ENCODE results near the gene PLEKHF1. TPM values are rescaled to one million over a fixed set of nuclear protein-coding genes. Genes with fewer than 3 reads are reported as not detected.
"Not testable (repeated sequence)": the region's sequence is repeated elsewhere in the genome, so short reads cannot be mapped to it uniquely, and the experiment has no call there.

The PLEKHF1 gene
- total RNA-seq, 2 experiments from 2014 or later, result 42.4 to 64.1 TPM

DNA sequence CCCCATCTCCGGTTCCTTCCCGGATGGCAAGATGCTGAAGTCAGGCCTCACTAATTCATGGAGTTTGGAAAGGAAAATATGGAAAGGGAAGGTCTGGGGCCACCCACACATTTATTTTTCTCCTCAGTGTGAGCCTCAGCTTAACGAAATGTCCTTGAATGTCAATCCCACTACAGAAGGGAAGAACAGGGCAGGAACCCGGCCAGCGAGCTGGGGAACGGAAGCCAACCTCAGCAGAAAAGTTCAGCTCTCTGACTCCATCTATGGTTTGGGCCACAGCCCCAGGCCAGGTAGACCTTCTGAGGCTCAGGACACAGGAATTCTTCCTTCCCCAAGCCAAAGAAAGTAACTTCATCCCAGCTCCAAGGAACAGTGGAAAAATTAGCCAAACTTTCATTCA is 41.4 kb downstream of the PLEKHF1 start:
- Mint-ChIP-seq H3K4me3 (no peak overlapping the region), H3K9me3 (ENCODE audit: low read depth) (no peaks in the 10 kb centered on the region), H3K27me3 (no peaks in the 10 kb centered on the region), H3K27ac (peak overlapping the region; percentile 61), H3K4me1 (peaks cover 69% of the 10 kb centered on the region), H3K36me3 (peaks cover 36% of the 10 kb centered on the region)
- CTCF ChIA-PET, result interaction anchor here (0.9 to 6.8 kb wide), 6 partner anchors 8 to 96 kb away, joined by 3 to 40 read pairs (median 5); partner anchors contain the start of gene C19orf12
- ATAC-seq (no peak), DNase-seq (no peak)

- CTCF ChIA-PET, result interaction anchor here (1.3 to 10.3 kb wide), 4 partner anchors 8 to 100 kb away, joined by 6 to 162 read pairs (median 56); partner anchors contain the start of gene POP4
- peaks cover 49% of the 10 kb centered on the region for H3K36me3 Mint-ChIP-seq
- DNase-seq (no peak), ATAC-seq (no peak)
- peak overlapping the region; percentile 12 for H3K27ac Mint-ChIP-seq
- H3K27me3 Mint-ChIP-seq, result no peaks in the 10 kb centered on the region
- no peak overlapping the region for H3K4me3 Mint-ChIP-seq
- H3K4me1 Mint-ChIP-seq, result peaks cover 88% of the 10 kb centered on the region
- H3K9me3 Mint-ChIP-seq (ENCODE audit: low read depth), result no peaks in the 10 kb centered on the region
These were observed 43.5 kb downstream of the PLEKHF1 start for GRCh38 chr19:29708554-29709439.

DNA sequence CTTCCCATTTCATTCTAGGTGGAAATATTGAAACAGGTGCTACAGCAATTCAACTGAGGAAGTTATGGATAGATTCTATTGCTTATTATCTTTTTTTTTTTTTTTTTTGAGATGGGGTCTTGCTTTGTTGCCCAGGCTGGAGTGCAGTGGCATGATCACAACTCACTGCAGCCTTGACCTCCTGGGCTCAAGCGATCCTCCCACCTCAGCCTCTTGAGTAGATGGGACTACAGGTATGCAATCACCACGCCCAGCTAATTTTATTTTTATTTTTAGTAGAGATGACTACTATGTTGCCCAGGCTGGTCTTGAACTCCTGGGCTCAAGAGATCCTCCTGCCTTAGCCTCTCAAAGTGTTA is 44.2 kb downstream of the PLEKHF1 start:
- ATAC-seq; DNase-seq; H3K4me3 Mint-ChIP-seq; H3K27me3 Mint-ChIP-seq; H3K9me3 Mint-ChIP-seq (ENCODE audit: low read depth): not testable (repeated sequence)
- peaks cover 48% of the 10 kb centered on the region for H3K36me3 Mint-ChIP-seq
- peaks cover 88% of the 10 kb centered on the region for H3K4me1 Mint-ChIP-seq
- peak overlapping the region; percentile 12 for H3K27ac Mint-ChIP-seq
- CTCF ChIA-PET, result interaction anchor here (1.1 to 10.3 kb wide), 4 partner anchors 15 to 101 kb away, joined by 3 to 162 read pairs (median 38); partner anchors contain the start of gene POP4

GRCh38 chr19:29711584-29712132 is 46.4 kb downstream of the PLEKHF1 start:
- Mint-ChIP-seq H3K27ac (peak overlapping the region; percentile 92), H3K4me3 (peak overlapping the region; percentile 92), H3K36me3 (peaks cover 32% of the 10 kb centered on the region), H3K9me3 (ENCODE audit: low read depth) (no peaks in the 10 kb centered on the region), H3K27me3 (no peaks in the 10 kb centered on the region), H3K4me1 (peaks cover 78% of the 10 kb centered on the region)
- DNase-seq (peak; percentile 56), ATAC-seq (no peak)
- CTCF ChIA-PET, result interaction anchor here (0.6 to 10.3 kb wide), 16 partner anchors 12 to 161 kb away, joined by 3 to 193 read pairs (median 4); partner anchors contain the start of genes PLEKHF1 and POP4

- Mint-ChIP-seq H3K9me3 (ENCODE audit: low read depth) (no peaks in the 10 kb centered on the region), H3K27ac (peak overlapping the region; percentile 92), H3K4me1 (peaks cover 70% of the 10 kb centered on the region), H3K4me3 (peak overlapping the region; percentile 92), H3K27me3 (no peaks in the 10 kb centered on the region), H3K36me3 (peaks cover 22% of the 10 kb centered on the region)
- DNase-seq (peak; percentile 61), ATAC-seq (peak; percentile 18)
- CTCF ChIA-PET, result interaction anchor here (0.8 to 10.3 kb wide), 16 partner anchors 9 to 452 kb away, joined by 3 to 193 read pairs (median 4); partner anchors contain the start of genes PLEKHF1 and POP4
These were observed 47.7 kb downstream of the PLEKHF1 start for GRCh38 chr19:29712744-29713516.

GRCh38 chr19:29714371-29714952 is 49.2 kb downstream of the PLEKHF1 start:
- peak overlapping the region; percentile 92 for H3K27ac Mint-ChIP-seq
- ATAC-seq, result peak; percentile 37
- H3K4me3 Mint-ChIP-seq, result peak overlapping the region; percentile 92
- peaks cover 58% of the 10 kb centered on the region for H3K4me1 Mint-ChIP-seq
- H3K27me3 Mint-ChIP-seq, result no peaks in the 10 kb centered on the region
- DNase-seq, result no peak
- no peaks in the 10 kb centered on the region for H3K9me3 Mint-ChIP-seq (ENCODE audit: low read depth)
- peaks cover 22% of the 10 kb centered on the region for H3K36me3 Mint-ChIP-seq
- CTCF ChIA-PET, result interaction anchor here (0.9 to 10.3 kb wide), 18 partner anchors 8 to 454 kb away, joined by 3 to 193 read pairs (median 4); partner anchors contain the start of genes PLEKHF1 and POP4

DNA sequence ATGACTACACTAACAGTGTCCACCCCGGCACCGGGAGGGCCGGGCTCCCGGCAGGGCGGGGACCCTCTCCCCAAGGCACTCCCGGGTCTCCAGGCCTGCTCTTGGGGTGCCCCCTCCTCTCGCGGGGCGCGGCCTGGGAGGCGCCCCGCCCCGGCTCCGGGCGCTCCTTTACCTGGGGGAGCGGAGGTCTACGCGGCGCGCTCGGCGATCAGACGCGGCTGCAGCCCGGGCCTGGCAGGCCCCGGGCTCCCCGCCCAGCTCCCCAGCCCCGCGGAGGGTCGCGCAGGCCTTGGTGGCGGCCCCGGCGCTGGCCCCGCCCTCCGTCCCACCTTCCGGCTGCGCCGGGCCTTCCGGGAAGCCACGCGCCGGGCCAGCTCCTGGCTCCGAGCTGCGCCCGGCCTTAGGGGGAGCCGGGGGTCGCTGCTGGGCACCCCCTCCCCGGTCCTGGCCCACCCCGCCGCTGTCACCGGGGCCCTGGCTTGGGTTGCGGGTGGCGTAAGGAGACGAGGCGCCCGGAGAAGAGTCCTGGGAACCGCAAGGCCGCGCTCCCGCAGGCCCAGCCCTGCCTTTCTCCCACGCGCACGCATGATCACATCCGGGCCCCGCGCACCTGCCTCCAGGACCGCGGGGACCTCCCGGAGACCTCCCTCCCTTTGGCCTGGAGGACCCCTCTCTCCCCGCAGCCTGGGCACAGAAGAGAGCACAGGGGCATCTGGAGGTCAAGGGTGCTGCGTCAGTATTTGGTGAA is 49.9 kb downstream of the PLEKHF1 start, which contains the start of gene C19orf12:
Gene C19orf12, minus strand, starts transcription at position 309 of the 748 bp plus-strand sequence. CDS start 6,848 bp downstream, outside the sequence.
- Mint-ChIP-seq H3K27me3 (no peaks in the 10 kb centered on the region), H3K4me1 (peaks cover 53% of the 10 kb centered on the region), H3K36me3 (peaks cover 22% of the 10 kb centered on the region), H3K9me3 (ENCODE audit: low read depth) (no peaks in the 10 kb centered on the region), H3K27ac (peak within 1 kb of the TSS; percentile 98), H3K4me3 (peak within 1 kb of the TSS; percentile 96)
- peak; percentile 69 for ATAC-seq
- DNase-seq, result peak; percentile 80
- CTCF ChIA-PET, result interaction anchor here (0.7 to 10.3 kb wide), 21 partner anchors 9 to 143 kb away, joined by 3 to 193 read pairs (median 9); partner anchors contain the start of genes PLEKHF1 and POP4

GRCh38 chr19:29715701-29716581 is 50.7 kb downstream of the PLEKHF1 start:
- H3K27ac Mint-ChIP-seq, result peak overlapping the region; percentile 98
- peaks cover 46% of the 10 kb centered on the region for H3K4me1 Mint-ChIP-seq
- CTCF ChIA-PET, result interaction anchor here (0.5 to 10.3 kb wide), 42 partner anchors 10 to 453 kb away, joined by 3 to 193 read pairs (median 5); partner anchors contain the start of genes PLEKHF1, POP4 and URI1
- ATAC-seq (peak; percentile 4), DNase-seq (no peak)
- no peaks in the 10 kb centered on the region for H3K9me3 Mint-ChIP-seq (ENCODE audit: low read depth)
- H3K36me3 Mint-ChIP-seq, result peaks cover 20% of the 10 kb centered on the region
- no peaks in the 10 kb centered on the region for H3K27me3 Mint-ChIP-seq
- peak overlapping the region; percentile 96 for H3K4me3 Mint-ChIP-seq

DNA sequence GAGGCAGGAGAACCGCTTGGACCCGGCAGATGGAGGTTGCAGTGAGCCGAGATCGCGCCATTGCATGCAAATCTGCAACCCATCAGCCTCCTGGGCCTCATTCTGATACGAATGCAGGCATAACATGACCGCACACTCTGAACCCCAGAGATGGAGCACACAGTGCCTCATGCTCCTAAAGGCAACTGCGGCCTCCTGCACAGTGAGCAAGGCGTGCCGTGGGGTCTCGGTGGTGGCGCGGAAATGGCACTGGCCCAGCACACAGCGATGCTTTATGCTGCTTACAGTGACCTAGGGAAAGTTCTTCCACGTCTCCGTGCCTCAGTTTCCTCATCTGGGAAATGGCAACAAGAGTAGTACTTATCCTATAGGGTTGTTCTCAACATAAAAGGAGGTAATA is 51.8 kb downstream of the PLEKHF1 start:
- Mint-ChIP-seq H3K4me3 (no peak overlapping the region), H3K36me3 (peaks cover 16% of the 10 kb centered on the region), H3K9me3 (ENCODE audit: low read depth) (no peaks in the 10 kb centered on the region), H3K4me1 (peaks cover 35% of the 10 kb centered on the region), H3K27me3 (peaks cover 8% of the 10 kb centered on the region), H3K27ac (no peak overlapping the region)
- ATAC-seq (no peak), DNase-seq (no peak)
- CTCF ChIA-PET, result interaction anchor here (0.6 to 10.3 kb wide), 28 partner anchors 9 to 225 kb away, joined by 3 to 193 read pairs (median 9); partner anchors contain the start of genes PLEKHF1, POP4 and URI1

DNA sequence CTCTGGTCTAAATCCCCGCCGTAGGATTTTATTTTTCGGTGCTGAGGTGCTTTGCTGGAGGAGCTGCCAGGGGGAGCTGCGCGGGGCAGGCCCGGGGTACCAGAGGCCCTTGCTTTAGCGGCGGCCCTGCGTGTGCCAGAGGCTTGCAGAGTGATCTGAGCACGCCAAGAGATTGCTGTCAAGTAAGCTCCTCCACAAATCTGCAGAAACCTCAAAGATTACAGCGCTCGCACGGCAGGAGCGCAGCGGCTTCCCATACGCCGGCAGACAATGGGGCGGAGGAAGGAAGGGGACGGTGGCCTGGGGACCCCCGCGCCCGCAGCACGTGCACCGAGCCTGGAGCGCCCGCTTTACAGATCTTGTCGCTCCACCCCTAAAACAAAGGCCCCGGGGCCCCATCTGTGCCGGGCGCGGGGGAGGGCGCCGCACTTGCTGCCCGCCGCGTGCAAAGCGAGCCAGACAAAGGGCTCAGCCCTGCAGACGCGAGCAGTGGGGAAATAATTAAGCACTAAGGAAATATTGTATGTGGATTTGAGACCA is 58.9 kb downstream of the PLEKHF1 start:
- H3K36me3 Mint-ChIP-seq, result no peaks in the 10 kb centered on the region
- peak; percentile 55 for DNase-seq
- H3K9me3 Mint-ChIP-seq (ENCODE audit: low read depth), result no peaks in the 10 kb centered on the region
- ATAC-seq, result peak; percentile 77
- CTCF ChIA-PET, result interaction anchor here (1.0 to 2.9 kb wide), 10 partner anchors 8 to 945 kb away, joined by 3 to 22 read pairs (median 3); no protein-coding TSS in a partner anchor
- H3K27me3 Mint-ChIP-seq, result peaks cover 50% of the 10 kb centered on the region
- peak overlapping the region; percentile 36 for H3K27ac Mint-ChIP-seq
- peaks cover 13% of the 10 kb centered on the region for H3K4me1 Mint-ChIP-seq
- peak overlapping the region; percentile 36 for H3K4me3 Mint-ChIP-seq

DNA sequence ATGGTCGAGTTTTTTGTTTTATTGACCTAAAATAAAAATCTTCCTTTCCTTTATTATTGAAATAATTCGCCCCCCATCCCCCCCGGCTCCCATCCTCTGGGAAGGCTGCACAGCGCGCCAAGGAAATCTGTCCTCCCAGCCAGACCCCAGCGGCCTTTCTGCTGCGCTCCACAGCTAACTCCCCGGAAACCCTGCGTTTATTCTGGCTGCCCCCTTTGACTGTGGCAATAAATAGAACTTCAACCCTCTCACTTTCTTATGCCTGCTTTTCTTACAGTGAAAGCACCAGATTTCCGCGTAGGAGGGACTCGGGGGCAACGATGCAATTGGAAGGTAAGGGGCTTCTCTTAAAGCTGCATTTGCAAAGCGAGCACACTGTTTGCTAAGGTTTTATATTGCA is 59.5 kb downstream of the PLEKHF1 start:
- ATAC-seq, result no peak
- CTCF ChIA-PET, result interaction anchor here (1.0 to 2.9 kb wide), 10 partner anchors 8 to 198 kb away, joined by 3 to 22 read pairs (median 4); no protein-coding TSS in a partner anchor
- Mint-ChIP-seq H3K36me3 (no peaks in the 10 kb centered on the region), H3K4me3 (no peak overlapping the region), H3K27ac (no peak overlapping the region), H3K4me1 (peaks cover 13% of the 10 kb centered on the region), H3K9me3 (ENCODE audit: low read depth) (no peaks in the 10 kb centered on the region), H3K27me3 (peaks cover 55% of the 10 kb centered on the region)
- DNase-seq, result no peak
